K562 (cell line): Measurements from ENCODE around the gene ZNF749. TPM values are rescaled to one million over a fixed set of nuclear protein-coding genes. Genes with fewer than 3 reads are reported as not detected.

Source experiments
- BRF1 ChIP-seq: IDR thresholded peaks from 3 replicates; pipeline ENCODE4 v1.6.1; 2011; ENCODE audit warnings: borderline replicate concordance, mild to moderate bottlenecking; ENCODE audit not compliant: insufficient read length; ENCODE audit errors: extremely low read depth
- CREB1 ChIP-seq, 2 experiments: sonication (generic) in 1 of 2; formaldehyde crosslinking in 1 of 2; IDR thresholded peaks; 2 replicates each; pipeline versions ENCODE4 v1.6.1 to v1.8.0; 2012 to 2022; ENCODE audit warnings: inconsistent platforms in 1 of 2, mild to moderate bottlenecking in 1 of 2, missing genetic modification reagents in 1 of 2, moderate library complexity in 1 of 2
- EP400 ChIP-seq: fragments of 450-650 bp; IDR thresholded peaks from 2 replicates; pipeline ENCODE4 v1.6.1; 2017; ENCODE audit warnings: antibody characterized with exemption, mild to moderate bottlenecking, moderate library complexity
- FOSL1 ChIP-seq: fragments of 200-800 bp; sonication (Bioruptor generic); conservative IDR thresholded peaks from 2 replicates; pipeline ENCODE4 v1.6.1; 2016; ENCODE audit warnings: missing genetic modification characterization, missing compliant biosample characterization
- GTF2E2 ChIP-seq: fragments of 200-800 bp; sonication (Bioruptor generic); IDR thresholded peaks from 2 replicates; pipeline ENCODE4 v1.6.1; 2016; ENCODE audit warnings: missing genetic modification characterization, missing compliant biosample characterization
- KDM2B ChIP-seq: fragments of 250-450 bp; sonication (Bioruptor Pico); IDR thresholded peaks from 2 replicates; pipeline ENCODE4 v1.8.0; 2021; ENCODE audit warnings: mild to moderate bottlenecking, moderate library complexity
- KLF1 ChIP-seq: fragments of 450-650 bp; IDR thresholded peaks from 2 replicates; pipeline ENCODE4 v1.6.1; 2016; ENCODE audit warnings: missing genetic modification characterization, missing compliant biosample characterization
- POLR2AphosphoS5 ChIP-seq: IDR thresholded peaks from 2 replicates; pipeline ENCODE4 v1.6.1; 2011; ENCODE audit warnings: mild to moderate bottlenecking, low read depth, low read length, moderate library complexity; ENCODE audit not compliant: control insufficient read depth, insufficient read depth
- SUPT5H ChIP-seq: fragments of 450-650 bp; IDR thresholded peaks from 2 replicates; pipeline ENCODE4 v1.6.1; 2016
- TRIM28 ChIP-seq: fragments of 450-650 bp; IDR thresholded peaks from 2 replicates; pipeline ENCODE4 v1.6.1; 2017
- ZBED1 ChIP-seq: IDR thresholded peaks from 2 replicates; pipeline ENCODE4 v1.6.1; 2014
- ZKSCAN3 ChIP-seq: fragments of 250-450 bp; sonication (Bioruptor Pico); IDR thresholded peaks from 2 replicates; pipeline ENCODE4 v1.4.0; 2020
- ZNF217 ChIP-seq: sonication (generic); formaldehyde crosslinking; IDR thresholded peaks from 2 replicates; pipeline ENCODE4 v1.8.0; 2022; ENCODE audit warnings: mild to moderate bottlenecking, missing genetic modification reagents
- ZNF41 ChIP-seq: fragments of 250-450 bp; sonication (Bioruptor Pico); conservative IDR thresholded peaks from 2 replicates; pipeline ENCODE4 v1.4.0; 2020; ENCODE audit warnings: mild to moderate bottlenecking
- polyA plus RNA-seq, 8 experiments: library from polyadenylated mRNA; depleted of rRNA in 4 of 8; stranded (reverse) in 5 of 8; unstranded in 3 of 8; fragments of >200 nt; fragmentation: Nextera tagmentation in 2 of 8; fragmentation: Illumina TruSeq in 1 of 8; extraction: Ambion mirVana in 2 of 8; extraction: Trizol in 1 of 8; gene quantifications; 2 replicates each; pipeline versions ENCODE4 v1.2.1 to v1.2.3, GENCODE V29; 2011 to 2014; ENCODE audit warnings: inconsistent platforms in 1 of 8, missing spikeins in 1 of 8
- total RNA-seq, 7 experiments: library from RNA; depleted of rRNA in 6 of 7; stranded (reverse); fragments of >200 nt in 6 of 7; fragmentation: Illumina TruSeq in 2 of 7; extraction: Trizol in 2 of 7; gene quantifications; 2 replicates each; pipeline versions ENCODE4 v1.2.1 to v1.2.3, GENCODE V29; 2011 to 2021; ENCODE audit warnings: low replicate concordance in 1 of 7
- TF ChIP-seq, protein P1 (sequence below): fragments of 250-450 bp; sonication (Bioruptor Pico); IDR thresholded peaks from 2 replicates; pipeline ENCODE4 v1.9.0; 2021; ENCODE audit warnings: mild to moderate bottlenecking
- TF ChIP-seq, protein P2 (sequence below): fragments of 250-450 bp; sonication (Bioruptor Pico); IDR thresholded peaks from 2 replicates; pipeline ENCODE4 v1.4.0; 2020; ENCODE audit warnings: mild to moderate bottlenecking, moderate library complexity
- TF ChIP-seq, protein P3 (sequence below): sonication (generic); formaldehyde crosslinking; IDR thresholded peaks from 2 replicates; pipeline ENCODE4 v1.8.0; 2022; ENCODE audit warnings: mild to moderate bottlenecking, missing genetic modification reagents
- TF ChIP-seq, protein P4 (sequence below): sonication (generic); formaldehyde crosslinking; IDR thresholded peaks from 2 replicates; pipeline ENCODE4 v1.8.0; 2023; ENCODE audit warnings: mild to moderate bottlenecking, missing genetic modification reagents
- TF ChIP-seq, protein P5 (sequence below): fragments of 450-650 bp; formaldehyde crosslinking; IDR thresholded peaks from 2 replicates; pipeline ENCODE4 v1.4.0; 2020; ENCODE audit warnings: mild to moderate bottlenecking, moderate library complexity

Gene ZNF749
- total and polyA plus RNA-seq, 9 of the 15 experiments (the other 6 are each of a cell fraction or from before 2014, with no cell fraction given), result 5.3 to 33.2 (median 15.0) TPM

DNA sequence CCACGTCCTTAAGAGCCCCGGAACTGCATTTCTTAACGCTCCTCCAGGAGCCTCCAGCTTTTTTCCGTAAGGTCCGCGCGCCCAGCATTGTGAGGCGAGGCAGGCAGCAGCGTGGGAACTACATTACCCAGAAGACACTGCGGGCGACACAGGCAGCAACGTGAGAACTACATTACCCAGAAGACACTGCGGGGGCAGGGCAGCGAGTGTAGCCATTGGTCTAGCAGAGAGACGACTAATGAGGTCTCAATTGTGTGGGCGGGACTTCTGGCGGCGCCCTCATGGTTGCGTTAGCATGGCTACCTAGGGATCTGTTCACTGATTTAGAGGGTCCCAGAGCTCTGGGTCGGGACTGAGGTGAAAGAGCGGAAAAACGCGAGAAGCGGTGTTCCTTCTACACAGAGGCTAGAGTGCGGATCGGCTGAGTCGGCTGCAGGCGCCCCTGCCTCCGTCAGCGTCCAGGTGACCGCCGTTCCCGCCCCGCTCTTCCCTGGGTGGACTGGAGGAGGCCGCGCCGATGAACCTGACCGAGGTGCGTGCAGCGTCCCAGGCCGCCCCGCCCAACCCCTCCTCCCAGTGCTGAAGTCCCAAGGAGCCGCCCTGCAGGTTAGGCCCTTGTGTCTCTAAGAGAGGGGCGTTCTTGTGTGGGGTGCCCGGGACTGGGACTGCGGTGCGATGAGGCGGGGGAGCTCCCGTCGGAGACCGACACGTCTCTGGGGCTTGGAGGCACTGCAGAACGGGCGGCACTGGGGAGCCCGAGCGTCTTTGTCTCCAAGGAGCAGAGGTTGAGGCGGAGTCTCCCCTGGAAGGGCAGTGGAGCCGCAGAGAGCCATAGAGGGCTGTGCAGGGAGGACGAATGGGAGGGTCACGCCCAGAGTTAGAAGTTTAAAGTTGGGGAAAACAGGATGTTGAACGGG, at the start of gene ZNF749 (continued):
- TF ChIP-seq CREB1 (IDR thresholded peaks at IDR 0.05), result peak; percentile 79
- peak; percentile 78 for TF ChIP-seq CREB1 (CRISPR knock-in tag; IDR thresholded peaks at IDR 0.05)
- peak; percentile 36; the same call in 1 of the 2 replicates for TF ChIP-seq POLR2AphosphoS5
- TF ChIP-seq, protein P1, sequence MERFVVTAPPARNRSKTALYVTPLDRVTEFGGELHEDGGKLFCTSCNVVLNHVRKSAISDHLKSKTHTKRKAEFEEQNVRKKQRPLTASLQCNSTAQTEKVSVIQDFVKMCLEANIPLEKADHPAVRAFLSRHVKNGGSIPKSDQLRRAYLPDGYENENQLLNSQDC (CRISPR knock-in tag), result no peak
- no peak for TF ChIP-seq ZNF217
- no peak for TF ChIP-seq GTF2E2
- TF ChIP-seq, protein P2, sequence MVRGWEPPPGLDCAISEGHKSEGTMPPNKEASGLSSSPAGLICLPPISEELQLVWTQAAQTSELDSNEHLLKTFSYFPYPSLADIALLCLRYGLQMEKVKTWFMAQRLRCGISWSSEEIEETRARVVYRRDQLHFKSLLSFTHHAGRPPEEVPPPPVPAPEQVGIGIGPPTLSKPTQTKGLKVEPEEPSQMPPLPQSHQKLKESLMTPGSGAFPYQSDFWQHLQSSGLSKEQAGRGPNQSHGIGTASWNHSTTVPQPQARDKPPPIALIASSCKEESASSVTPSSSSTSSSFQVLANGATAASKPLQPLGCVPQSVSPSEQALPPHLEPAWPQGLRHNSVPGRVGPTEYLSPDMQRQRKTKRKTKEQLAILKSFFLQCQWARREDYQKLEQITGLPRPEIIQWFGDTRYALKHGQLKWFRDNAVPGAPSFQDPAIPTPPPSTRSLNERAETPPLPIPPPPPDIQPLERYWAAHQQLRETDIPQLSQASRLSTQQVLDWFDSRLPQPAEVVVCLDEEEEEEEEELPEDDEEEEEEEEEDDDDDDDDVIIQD (CRISPR knock-in tag), result no peak
- TF ChIP-seq ZKSCAN3 (CRISPR knock-in tag), result no peak
- peak; percentile 90 for TF ChIP-seq EP400
- peak; percentile 68 for TF ChIP-seq SUPT5H
- TF ChIP-seq ZBED1, result no peak
- no peak for TF ChIP-seq KLF1 (tag)
- no peak for TF ChIP-seq KDM2B (CRISPR knock-in tag)
- TF ChIP-seq BRF1, result no peak
- TF ChIP-seq, protein P3, sequence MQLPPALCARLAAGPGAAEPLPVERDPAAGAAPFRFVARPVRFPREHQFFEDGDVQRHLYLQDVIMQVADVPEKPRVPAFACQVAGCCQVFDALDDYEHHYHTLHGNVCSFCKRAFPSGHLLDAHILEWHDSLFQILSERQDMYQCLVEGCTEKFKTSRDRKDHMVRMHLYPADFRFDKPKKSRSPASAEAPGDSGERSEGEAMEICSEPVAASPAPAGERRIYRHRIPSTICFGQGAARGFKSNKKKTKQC (CRISPR knock-in tag), result no peak
- TF ChIP-seq, protein P4, sequence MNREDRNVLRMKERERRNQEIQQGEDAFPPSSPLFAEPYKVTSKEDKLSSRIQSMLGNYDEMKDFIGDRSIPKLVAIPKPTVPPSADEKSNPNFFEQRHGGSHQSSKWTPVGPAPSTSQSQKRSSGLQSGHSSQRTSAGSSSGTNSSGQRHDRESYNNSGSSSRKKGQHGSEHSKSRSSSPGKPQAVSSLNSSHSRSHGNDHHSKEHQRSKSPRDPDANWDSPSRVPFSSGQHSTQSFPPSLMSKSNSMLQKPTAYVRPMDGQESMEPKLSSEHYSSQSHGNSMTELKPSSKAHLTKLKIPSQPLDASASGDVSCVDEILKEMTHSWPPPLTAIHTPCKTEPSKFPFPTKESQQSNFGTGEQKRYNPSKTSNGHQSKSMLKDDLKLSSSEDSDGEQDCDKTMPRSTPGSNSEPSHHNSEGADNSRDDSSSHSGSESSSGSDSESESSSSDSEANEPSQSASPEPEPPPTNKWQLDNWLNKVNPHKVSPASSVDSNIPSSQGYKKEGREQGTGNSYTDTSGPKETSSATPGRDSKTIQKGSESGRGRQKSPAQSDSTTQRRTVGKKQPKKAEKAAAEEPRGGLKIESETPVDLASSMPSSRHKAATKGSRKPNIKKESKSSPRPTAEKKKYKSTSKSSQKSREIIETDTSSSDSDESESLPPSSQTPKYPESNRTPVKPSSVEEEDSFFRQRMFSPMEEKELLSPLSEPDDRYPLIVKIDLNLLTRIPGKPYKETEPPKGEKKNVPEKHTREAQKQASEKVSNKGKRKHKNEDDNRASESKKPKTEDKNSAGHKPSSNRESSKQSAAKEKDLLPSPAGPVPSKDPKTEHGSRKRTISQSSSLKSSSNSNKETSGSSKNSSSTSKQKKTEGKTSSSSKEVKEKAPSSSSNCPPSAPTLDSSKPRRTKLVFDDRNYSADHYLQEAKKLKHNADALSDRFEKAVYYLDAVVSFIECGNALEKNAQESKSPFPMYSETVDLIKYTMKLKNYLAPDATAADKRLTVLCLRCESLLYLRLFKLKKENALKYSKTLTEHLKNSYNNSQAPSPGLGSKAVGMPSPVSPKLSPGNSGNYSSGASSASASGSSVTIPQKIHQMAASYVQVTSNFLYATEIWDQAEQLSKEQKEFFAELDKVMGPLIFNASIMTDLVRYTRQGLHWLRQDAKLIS (CRISPR knock-in tag), result no peak
- TF ChIP-seq FOSL1, result no peak
- TF ChIP-seq TRIM28, result no peak
- no peak for TF ChIP-seq ZNF41 (CRISPR knock-in tag)
- TF ChIP-seq, protein P5, sequence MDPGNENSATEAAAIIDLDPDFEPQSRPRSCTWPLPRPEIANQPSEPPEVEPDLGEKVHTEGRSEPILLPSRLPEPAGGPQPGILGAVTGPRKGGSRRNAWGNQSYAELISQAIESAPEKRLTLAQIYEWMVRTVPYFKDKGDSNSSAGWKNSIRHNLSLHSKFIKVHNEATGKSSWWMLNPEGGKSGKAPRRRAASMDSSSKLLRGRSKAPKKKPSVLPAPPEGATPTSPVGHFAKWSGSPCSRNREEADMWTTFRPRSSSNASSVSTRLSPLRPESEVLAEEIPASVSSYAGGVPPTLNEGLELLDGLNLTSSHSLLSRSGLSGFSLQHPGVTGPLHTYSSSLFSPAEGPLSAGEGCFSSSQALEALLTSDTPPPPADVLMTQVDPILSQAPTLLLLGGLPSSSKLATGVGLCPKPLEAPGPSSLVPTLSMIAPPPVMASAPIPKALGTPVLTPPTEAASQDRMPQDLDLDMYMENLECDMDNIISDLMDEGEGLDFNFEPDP (CRISPR knock-in tag), result no peak
